Measurements from ENCODE around the gene THRAP3. TPM values are rescaled to one million over a fixed set of nuclear protein-coding genes. Genes with fewer than 3 reads are reported as not detected.
A peak's percentile ranks its signal among the peaks of the same experiment; 100 is the strongest.
"Not testable (repeated sequence)": the region's sequence is repeated elsewhere in the genome, so short reads cannot be mapped to it uniquely, and the experiment has no call there.

THRAP3 gene
- total and polyA plus RNA-seq, 2 experiments from 2014 or later: 61.5 to 95.2 TPM

DNA sequence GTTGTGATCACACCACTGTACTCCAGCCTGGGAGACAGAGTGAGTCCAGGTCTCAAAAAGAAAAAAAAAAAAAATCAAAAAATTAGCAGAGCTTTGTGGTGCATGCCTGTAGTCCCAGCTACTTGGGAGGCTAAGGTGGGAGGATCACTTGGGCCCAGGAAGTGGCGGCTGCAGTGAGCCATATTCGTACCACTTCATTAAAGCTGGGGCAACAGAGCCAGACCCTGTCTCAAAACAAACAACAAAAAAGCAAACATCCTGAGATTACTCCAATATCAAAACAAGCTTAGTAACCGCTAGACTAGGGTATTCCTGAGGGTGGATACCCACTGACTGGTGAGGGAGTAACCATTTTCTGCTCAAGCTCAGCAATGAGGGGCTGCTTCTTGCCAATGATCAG, 12.9 kb upstream of the THRAP3 start:
- Histone ChIP-seq H4K20me1 (ENCODE audit: insufficient read depth) (no peaks in the 10 kb centered on the region), H3K4me1 (ENCODE audit: insufficient read depth) (peaks cover 9% of the 10 kb centered on the region), H3K4me2 (ENCODE audit: unreplicated experiment) (no peak overlapping the region), H3K9me2 (ENCODE audit: insufficient read depth) (no peaks in the 10 kb centered on the region), H3K36me3 (ENCODE audit: low read depth) (no peaks in the 10 kb centered on the region), H3K27me3 (replicated peaks; ENCODE audit: insufficient read depth) (no peaks in the 10 kb centered on the region), H2AFZ (no peak overlapping the region), H3K9ac (no peak overlapping the region), H3K4me3 (no peak overlapping the region), H3F3A (ENCODE audit: insufficient read depth) (no peaks in the 10 kb centered on the region), H3K27ac (no peak overlapping the region), H3K9me3 (ENCODE audit: low read depth) (no peaks in the 10 kb centered on the region), H3K79me2 (ENCODE audit: insufficient read depth) (no peaks in the 10 kb centered on the region)
- in situ Hi-C loops (cut with MboI): no loop called here
- no peak for DNase-seq
- no peak for TF ChIP-seq EZH2phosphoT487 (IDR thresholded peaks at IDR 0.05; ENCODE audit: insufficient read depth, low read depth)
- TF ChIP-seq EZH2 (IDR thresholded peaks at IDR 0.05; ENCODE audit: insufficient read depth, poor library complexity, severe bottlenecking): no peak
- 84 to 87% methylated on average over 3 of the region's 3 CpGs for WGBS, 2 experiments (ENCODE audit: low coverage in 1 of 2, low lambda C conversion rate in 2 of 2, missing lambda C conversion rate in 2 of 2)

GRCh38 chr1:36211841-36212240, 12.4 kb upstream of the THRAP3 start:
- Histone ChIP-seq H4K20me1 (ENCODE audit: insufficient read depth) (no peaks in the 10 kb centered on the region), H3F3A (ENCODE audit: insufficient read depth) (no peaks in the 10 kb centered on the region), H3K27ac (no peak overlapping the region), H3K79me2 (ENCODE audit: insufficient read depth) (no peaks in the 10 kb centered on the region), H3K4me2 (ENCODE audit: unreplicated experiment) (no peak overlapping the region), H3K27me3 (replicated peaks; ENCODE audit: insufficient read depth) (no peaks in the 10 kb centered on the region), H3K9ac (no peak overlapping the region), H3K4me3 (no peak overlapping the region), H3K9me3 (ENCODE audit: low read depth) (no peaks in the 10 kb centered on the region), H2AFZ (no peak overlapping the region), H3K4me1 (ENCODE audit: insufficient read depth) (peaks cover 9% of the 10 kb centered on the region), H3K9me2 (ENCODE audit: insufficient read depth) (no peaks in the 10 kb centered on the region), H3K36me3 (ENCODE audit: low read depth) (no peaks in the 10 kb centered on the region)
- DNase-seq: no peak
- in situ Hi-C loops (cut with MboI): no loop called here
- TF ChIP-seq EZH2 (IDR thresholded peaks at IDR 0.05; ENCODE audit: insufficient read depth, poor library complexity, severe bottlenecking): no peak
- no peak for TF ChIP-seq EZH2phosphoT487 (IDR thresholded peaks at IDR 0.05; ENCODE audit: insufficient read depth, low read depth)
- 93 to 98% methylated on average over 2 of the region's 2 CpGs for WGBS, 2 experiments (ENCODE audit: low coverage in 1 of 2, low lambda C conversion rate in 2 of 2, missing lambda C conversion rate in 2 of 2)

- H3F3A ChIP-seq (ENCODE audit: insufficient read depth): peaks cover under 1% of the 10 kb centered on the region; the same call in 1 of the 2 replicates
- no peak for TF ChIP-seq EZH2 (IDR thresholded peaks at IDR 0.05; ENCODE audit: insufficient read depth, poor library complexity, severe bottlenecking)
- TF ChIP-seq EZH2phosphoT487 (IDR thresholded peaks at IDR 0.05; ENCODE audit: insufficient read depth, low read depth): no peak
- H3K36me3 ChIP-seq (ENCODE audit: low read depth): no peaks in the 10 kb centered on the region
- H3K4me1 ChIP-seq (ENCODE audit: insufficient read depth): no peaks in the 10 kb centered on the region
- no peak overlapping the region for H3K4me2 ChIP-seq (ENCODE audit: unreplicated experiment)
- H3K4me3 ChIP-seq: no peak overlapping the region
- no peaks in the 10 kb centered on the region for H3K9me3 ChIP-seq (ENCODE audit: low read depth)
- in situ Hi-C loops (cut with MboI): no loop called here
- DNase-seq: peak; percentile 24
- H3K9me2 ChIP-seq (ENCODE audit: insufficient read depth): no peaks in the 10 kb centered on the region
- H2AFZ ChIP-seq: peak overlapping the region; percentile 75
- WGBS, 2 experiments (ENCODE audit: low coverage in 1 of 2, low lambda C conversion rate in 2 of 2, missing lambda C conversion rate in 2 of 2): 34 to 49% methylated on average over 2 of the region's 2 CpGs
- no peak overlapping the region for H3K27ac ChIP-seq
- H3K27me3 ChIP-seq (replicated peaks; ENCODE audit: insufficient read depth): no peaks in the 10 kb centered on the region
- no peaks in the 10 kb centered on the region for H3K79me2 ChIP-seq (ENCODE audit: insufficient read depth)
- H3K9ac ChIP-seq: no peak overlapping the region
- no peaks in the 10 kb centered on the region for H4K20me1 ChIP-seq (ENCODE audit: insufficient read depth)
Measured at GRCh38 chr1:36212782-36213181, 11.5 kb upstream of the THRAP3 start.

GRCh38 chr1:36217670-36218069, 6.6 kb upstream of the THRAP3 start:
- TF ChIP-seq EZH2 (IDR thresholded peaks at IDR 0.05; ENCODE audit: insufficient read depth, poor library complexity, severe bottlenecking) (no peak), EZH2phosphoT487 (IDR thresholded peaks at IDR 0.05; ENCODE audit: insufficient read depth, low read depth) (no peak)

DNA sequence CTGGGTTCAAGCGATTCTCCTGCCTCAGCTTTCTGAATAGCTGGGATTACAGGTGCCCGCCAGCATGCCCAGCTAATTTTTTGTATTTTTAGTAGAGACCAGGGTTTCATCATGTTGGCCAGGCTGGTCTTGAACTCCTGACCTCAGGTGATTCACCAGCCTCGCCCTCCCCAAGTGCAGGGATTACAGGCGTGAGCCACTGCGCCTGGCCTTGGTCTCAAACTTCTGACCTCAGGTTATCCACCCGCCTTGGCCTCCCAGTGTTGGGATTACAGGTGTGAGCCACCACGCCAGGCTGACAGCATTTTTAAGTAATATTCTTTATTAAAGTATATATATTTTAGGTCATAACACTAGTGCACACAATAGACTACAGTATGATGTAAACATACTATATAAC, 2.3 kb upstream of the THRAP3 start:
- H3K9ac ChIP-seq; H3K27me3 ChIP-seq (replicated peaks; ENCODE audit: insufficient read depth); H4K20me1 ChIP-seq (ENCODE audit: insufficient read depth); H3K9me3 ChIP-seq (ENCODE audit: low read depth); DNase-seq; H2AFZ ChIP-seq; H3K27ac ChIP-seq; in situ Hi-C loops (cut with MboI); H3K36me3 ChIP-seq (ENCODE audit: low read depth); H3K9me2 ChIP-seq (ENCODE audit: insufficient read depth); H3K4me3 ChIP-seq; H3K4me2 ChIP-seq (ENCODE audit: unreplicated experiment): not testable (repeated sequence)
- peaks cover 16% of the 10 kb centered on the region for H3K4me1 ChIP-seq (ENCODE audit: insufficient read depth)
- H3F3A ChIP-seq (ENCODE audit: insufficient read depth): peaks cover 31% of the 10 kb centered on the region
- WGBS, 2 experiments (ENCODE audit: low coverage in 1 of 2, low lambda C conversion rate in 2 of 2, missing lambda C conversion rate in 2 of 2): 95 to 96% methylated on average over 7 of the region's 7 CpGs
- H3K79me2 ChIP-seq (ENCODE audit: insufficient read depth): peaks cover 23% of the 10 kb centered on the region

More at GRCh38 chr1:36217670-36218069, 6.6 kb upstream of the THRAP3 start:
- Histone ChIP-seq H4K20me1 (ENCODE audit: insufficient read depth) (no peaks in the 10 kb centered on the region), H3F3A (ENCODE audit: insufficient read depth) (peaks cover 3% of the 10 kb centered on the region; the same call in 1 of the 2 replicates), H3K4me1 (ENCODE audit: insufficient read depth) (no peaks in the 10 kb centered on the region), H3K9me2 (ENCODE audit: insufficient read depth) (no peaks in the 10 kb centered on the region), H3K79me2 (ENCODE audit: insufficient read depth) (no peaks in the 10 kb centered on the region), H3K9me3 (ENCODE audit: low read depth) (no peaks in the 10 kb centered on the region), H3K4me3 (no peak overlapping the region), H2AFZ (peak overlapping the region; percentile 75), H3K4me2 (ENCODE audit: unreplicated experiment) (no peak overlapping the region), H3K9ac (peak overlapping the region; percentile 49), H3K27ac (no peak overlapping the region), H3K27me3 (replicated peaks; ENCODE audit: insufficient read depth) (no peaks in the 10 kb centered on the region), H3K36me3 (ENCODE audit: low read depth) (no peaks in the 10 kb centered on the region)
- peak; percentile 52 for DNase-seq
- in situ Hi-C loops (cut with MboI): no loop called here
- WGBS, 2 experiments (ENCODE audit: low coverage in 1 of 2, low lambda C conversion rate in 2 of 2, missing lambda C conversion rate in 2 of 2): 30 to 34% methylated on average over 2 of the region's 2 CpGs

All from GM23248 (cell line).